Measurements from ENCODE around the gene STING1.

The STING1 gene

GRCh38 chr5:139439013-139439903, 43.3 kb downstream of the STING1 start, which contains the start of gene DNAJC18:
TSS of gene DNAJC18 (minus strand) at chr5:139439525. CDS start at chr5:139439445, 80 bp downstream.
- peak; percentile 81 for DNase-seq (ENCODE audit: low read depth)

GRCh38 chr5:139438707-139439012, 43.9 kb downstream of the STING1 start:
- no peak for DNase-seq (ENCODE audit: low read depth)

GRCh38 chr5:139435676-139436075, 46.9 kb downstream of the STING1 start:
- DNase-seq (ENCODE audit: low read depth): no peak

- DNase-seq (ENCODE audit: low read depth): no peak
Observed at GRCh38 chr5:139431706-139432105, 50.9 kb downstream of the STING1 start.

- DNase-seq (ENCODE audit: low read depth): no peak
Observed at GRCh38 chr5:139430015-139430414, 52.5 kb downstream of the STING1 start.

- DNase-seq (ENCODE audit: low read depth): no peak
Observed at GRCh38 chr5:139426203-139426885, 56.2 kb downstream of the STING1 start.

All from stimulated activated CD8-positive, alpha-beta memory T cell treated with anti-CD3 and anti-CD28 coated beads, Interleukin-15, amount 100 ng/mL, for 1 hour (primary cell).